GM12891 (cell line): ENCODE data around the gene JAG1.
"Not testable (repeated sequence)": the region's sequence is repeated elsewhere in the genome, so short reads cannot be mapped to it uniquely, and the experiment has no call there.

Experiments used
- POLR2A ChIP-seq: IDR thresholded peaks from 2 replicates; pipeline ENCODE4 v1.6.1; 2011; ENCODE audit warnings: low read depth, low read length, control low read depth
- POLR2AphosphoS5 ChIP-seq: IDR thresholded peaks from 2 replicates; pipeline ENCODE4 v1.6.1; 2011; ENCODE audit warnings: low read depth, low read length, control low read depth
- POU2F2 ChIP-seq: IDR thresholded peaks from 2 replicates; pipeline ENCODE4 v1.6.1; 2011; ENCODE audit warnings: low read depth, mild to moderate bottlenecking, control low read depth, low read length, moderate library complexity
- SPI1 ChIP-seq: IDR thresholded peaks from 2 replicates; pipeline ENCODE4 v1.6.1; 2011; ENCODE audit warnings: low read depth, low read length, control low read depth
- TAF1 ChIP-seq: IDR thresholded peaks from 2 replicates; pipeline ENCODE4 v1.6.1; 2011; ENCODE audit warnings: low read depth, low read length, control low read depth

- not testable (repeated sequence) for TF ChIP-seq POLR2A, TAF1, POLR2AphosphoS5, POU2F2, SPI1
These were observed 83.4 kb downstream of the JAG1 start for GRCh38 chr20:10590446-10590845.
